ENCODE results near the gene ALDH7A1. TPM values are rescaled to one million over a fixed set of nuclear protein-coding genes. Genes with fewer than 3 reads are reported as not detected.

The ALDH7A1 gene
- total RNA-seq, 1 experiment from 2014 or later: 176 TPM

GRCh38 chr5:126525630-126526245 is 69.3 kb downstream of the ALDH7A1 start:
- peak; percentile 98 for ATAC-seq

GRCh38 chr5:126523818-126524510 is 71.1 kb downstream of the ALDH7A1 start:
- ChIA-PET CTCF (interaction anchor here (1.1 kb wide), 1 partner anchor 24 kb away, joined by 3 read pairs; no protein-coding TSS in a partner anchor), POLR2A (no interaction called here)
- no peak for DNase-seq (ENCODE audit: low spot score)
- no peak overlapping the region for H3K27ac Mint-ChIP-seq
- no peak for ATAC-seq
- peaks cover 14% of the 10 kb centered on the region for H3K4me1 Mint-ChIP-seq
- H3K4me3 Mint-ChIP-seq: no peak overlapping the region
- H3K9me3 Mint-ChIP-seq: peaks cover 10% of the 10 kb centered on the region
- H3K36me3 Mint-ChIP-seq: no peaks in the 10 kb centered on the region
- H3K27me3 Mint-ChIP-seq (ENCODE audit: low read depth): no peaks in the 10 kb centered on the region
- TF ChIP-seq FOXP1 (CRISPR knock-in tag; IDR thresholded peaks at IDR 0.05; ENCODE audit: borderline replicate concordance): no peak
- TF ChIP-seq FOXK1 (CRISPR knock-in tag; IDR thresholded peaks at IDR 0.05): no peak
- TF ChIP-seq, protein P1, sequence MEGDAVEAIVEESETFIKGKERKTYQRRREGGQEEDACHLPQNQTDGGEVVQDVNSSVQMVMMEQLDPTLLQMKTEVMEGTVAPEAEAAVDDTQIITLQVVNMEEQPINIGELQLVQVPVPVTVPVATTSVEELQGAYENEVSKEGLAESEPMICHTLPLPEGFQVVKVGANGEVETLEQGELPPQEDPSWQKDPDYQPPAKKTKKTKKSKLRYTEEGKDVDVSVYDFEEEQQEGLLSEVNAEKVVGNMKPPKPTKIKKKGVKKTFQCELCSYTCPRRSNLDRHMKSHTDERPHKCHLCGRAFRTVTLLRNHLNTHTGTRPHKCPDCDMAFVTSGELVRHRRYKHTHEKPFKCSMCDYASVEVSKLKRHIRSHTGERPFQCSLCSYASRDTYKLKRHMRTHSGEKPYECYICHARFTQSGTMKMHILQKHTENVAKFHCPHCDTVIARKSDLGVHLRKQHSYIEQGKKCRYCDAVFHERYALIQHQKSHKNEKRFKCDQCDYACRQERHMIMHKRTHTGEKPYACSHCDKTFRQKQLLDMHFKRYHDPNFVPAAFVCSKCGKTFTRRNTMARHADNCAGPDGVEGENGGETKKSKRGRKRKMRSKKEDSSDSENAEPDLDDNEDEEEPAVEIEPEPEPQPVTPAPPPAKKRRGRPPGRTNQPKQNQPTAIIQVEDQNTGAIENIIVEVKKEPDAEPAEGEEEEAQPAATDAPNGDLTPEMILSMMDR (IDR thresholded peaks at IDR 0.05): no peak
- TF ChIP-seq CREB1 (CRISPR knock-in tag; IDR thresholded peaks at IDR 0.05): no peak
- TF ChIP-seq ZNF317 (CRISPR knock-in tag; IDR thresholded peaks at IDR 0.05; ENCODE audit: borderline replicate concordance, low read depth): no peak
- TF ChIP-seq E2F4 (CRISPR knock-in tag; IDR thresholded peaks at IDR 0.05; ENCODE audit: borderline replicate concordance, low read depth): no peak
- TF ChIP-seq PREB (CRISPR knock-in tag; IDR thresholded peaks at IDR 0.05; ENCODE audit: borderline replicate concordance): no peak
- TF ChIP-seq RELA (CRISPR knock-in tag; IDR thresholded peaks at IDR 0.05; ENCODE audit: borderline replicate concordance): no peak
- no peak for TF ChIP-seq SMAD4 (CRISPR knock-in tag; IDR thresholded peaks at IDR 0.05)
- TF ChIP-seq MXD4 (CRISPR knock-in tag; IDR thresholded peaks at IDR 0.05; ENCODE audit: borderline replicate concordance): no peak
- TF ChIP-seq SOX15 (CRISPR knock-in tag; IDR thresholded peaks at IDR 0.05): no peak
- no peak for TF ChIP-seq ZNF416 (CRISPR knock-in tag; IDR thresholded peaks at IDR 0.05)

More at GRCh38 chr5:126525630-126526245, 69.3 kb downstream of the ALDH7A1 start:
- Mint-ChIP-seq H3K4me1 (peaks cover 6% of the 10 kb centered on the region), H3K27me3 (ENCODE audit: low read depth) (no peaks in the 10 kb centered on the region), H3K9me3 (peaks cover 10% of the 10 kb centered on the region), H3K4me3 (no peak overlapping the region; the same call in 1 of the 2 replicates), H3K36me3 (no peaks in the 10 kb centered on the region), H3K27ac (no peak overlapping the region)
- ChIA-PET POLR2A (no interaction called here), CTCF (no interaction called here)
- peak; percentile 47 for DNase-seq (ENCODE audit: low spot score)
- TF ChIP-seq, protein P2, sequence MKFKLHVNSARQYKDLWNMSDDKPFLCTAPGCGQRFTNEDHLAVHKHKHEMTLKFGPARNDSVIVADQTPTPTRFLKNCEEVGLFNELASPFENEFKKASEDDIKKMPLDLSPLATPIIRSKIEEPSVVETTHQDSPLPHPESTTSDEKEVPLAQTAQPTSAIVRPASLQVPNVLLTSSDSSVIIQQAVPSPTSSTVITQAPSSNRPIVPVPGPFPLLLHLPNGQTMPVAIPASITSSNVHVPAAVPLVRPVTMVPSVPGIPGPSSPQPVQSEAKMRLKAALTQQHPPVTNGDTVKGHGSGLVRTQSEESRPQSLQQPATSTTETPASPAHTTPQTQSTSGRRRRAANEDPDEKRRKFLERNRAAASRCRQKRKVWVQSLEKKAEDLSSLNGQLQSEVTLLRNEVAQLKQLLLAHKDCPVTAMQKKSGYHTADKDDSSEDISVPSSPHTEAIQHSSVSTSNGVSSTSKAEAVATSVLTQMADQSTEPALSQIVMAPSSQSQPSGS (CRISPR knock-in tag; IDR thresholded peaks at IDR 0.05; ENCODE audit: borderline replicate concordance, low read depth): no peak
- no peak for TF ChIP-seq GRHL2 (CRISPR knock-in tag; IDR thresholded peaks at IDR 0.05; ENCODE audit: insufficient replicate concordance, severe bottlenecking)
- TF ChIP-seq, protein P3, sequence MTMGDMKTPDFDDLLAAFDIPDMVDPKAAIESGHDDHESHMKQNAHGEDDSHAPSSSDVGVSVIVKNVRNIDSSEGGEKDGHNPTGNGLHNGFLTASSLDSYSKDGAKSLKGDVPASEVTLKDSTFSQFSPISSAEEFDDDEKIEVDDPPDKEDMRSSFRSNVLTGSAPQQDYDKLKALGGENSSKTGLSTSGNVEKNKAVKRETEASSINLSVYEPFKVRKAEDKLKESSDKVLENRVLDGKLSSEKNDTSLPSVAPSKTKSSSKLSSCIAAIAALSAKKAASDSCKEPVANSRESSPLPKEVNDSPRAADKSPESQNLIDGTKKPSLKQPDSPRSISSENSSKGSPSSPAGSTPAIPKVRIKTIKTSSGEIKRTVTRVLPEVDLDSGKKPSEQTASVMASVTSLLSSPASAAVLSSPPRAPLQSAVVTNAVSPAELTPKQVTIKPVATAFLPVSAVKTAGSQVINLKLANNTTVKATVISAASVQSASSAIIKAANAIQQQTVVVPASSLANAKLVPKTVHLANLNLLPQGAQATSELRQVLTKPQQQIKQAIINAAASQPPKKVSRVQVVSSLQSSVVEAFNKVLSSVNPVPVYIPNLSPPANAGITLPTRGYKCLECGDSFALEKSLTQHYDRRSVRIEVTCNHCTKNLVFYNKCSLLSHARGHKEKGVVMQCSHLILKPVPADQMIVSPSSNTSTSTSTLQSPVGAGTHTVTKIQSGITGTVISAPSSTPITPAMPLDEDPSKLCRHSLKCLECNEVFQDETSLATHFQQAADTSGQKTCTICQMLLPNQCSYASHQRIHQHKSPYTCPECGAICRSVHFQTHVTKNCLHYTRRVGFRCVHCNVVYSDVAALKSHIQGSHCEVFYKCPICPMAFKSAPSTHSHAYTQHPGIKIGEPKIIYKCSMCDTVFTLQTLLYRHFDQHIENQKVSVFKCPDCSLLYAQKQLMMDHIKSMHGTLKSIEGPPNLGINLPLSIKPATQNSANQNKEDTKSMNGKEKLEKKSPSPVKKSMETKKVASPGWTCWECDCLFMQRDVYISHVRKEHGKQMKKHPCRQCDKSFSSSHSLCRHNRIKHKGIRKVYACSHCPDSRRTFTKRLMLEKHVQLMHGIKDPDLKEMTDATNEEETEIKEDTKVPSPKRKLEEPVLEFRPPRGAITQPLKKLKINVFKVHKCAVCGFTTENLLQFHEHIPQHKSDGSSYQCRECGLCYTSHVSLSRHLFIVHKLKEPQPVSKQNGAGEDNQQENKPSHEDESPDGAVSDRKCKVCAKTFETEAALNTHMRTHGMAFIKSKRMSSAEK (CRISPR knock-in tag; IDR thresholded peaks at IDR 0.05; ENCODE audit: borderline replicate concordance): no peak
- no peak for TF ChIP-seq HMGA2 (CRISPR knock-in tag; IDR thresholded peaks at IDR 0.05)
- TF ChIP-seq ZNF671 (CRISPR knock-in tag; IDR thresholded peaks at IDR 0.05): no peak
- TF ChIP-seq, protein P4, sequence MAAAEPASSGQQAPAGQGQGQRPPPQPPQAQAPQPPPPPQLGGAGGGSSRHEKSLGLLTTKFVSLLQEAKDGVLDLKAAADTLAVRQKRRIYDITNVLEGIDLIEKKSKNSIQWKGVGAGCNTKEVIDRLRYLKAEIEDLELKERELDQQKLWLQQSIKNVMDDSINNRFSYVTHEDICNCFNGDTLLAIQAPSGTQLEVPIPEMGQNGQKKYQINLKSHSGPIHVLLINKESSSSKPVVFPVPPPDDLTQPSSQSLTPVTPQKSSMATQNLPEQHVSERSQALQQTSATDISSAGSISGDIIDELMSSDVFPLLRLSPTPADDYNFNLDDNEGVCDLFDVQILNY (CRISPR knock-in tag; IDR thresholded peaks at IDR 0.05): no peak
- TF ChIP-seq ZNF138 (CRISPR knock-in tag; conservative IDR thresholded peaks at IDR 0.05): no peak
- TF ChIP-seq, protein P5, sequence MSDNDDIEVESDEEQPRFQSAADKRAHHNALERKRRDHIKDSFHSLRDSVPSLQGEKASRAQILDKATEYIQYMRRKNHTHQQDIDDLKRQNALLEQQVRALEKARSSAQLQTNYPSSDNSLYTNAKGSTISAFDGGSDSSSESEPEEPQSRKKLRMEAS (CRISPR knock-in tag; IDR thresholded peaks at IDR 0.05): no peak

All from WTC11 (cell line).